RPMI7951 (cell line): ENCODE data around the gene MAPKAPK3. TPM values are rescaled to one million over a fixed set of nuclear protein-coding genes. Genes with fewer than 3 reads are reported as not detected.
A peak's percentile ranks its signal among the peaks of the same experiment; 100 is the strongest.

Experiments used
- DNase-seq: peaks from one replicate; pipeline ENCODE4 v3.0.0-alpha.2; 2012; ENCODE audit warnings: low read depth
- total RNA-seq: library from RNA; depleted of rRNA; stranded (reverse); fragments of >200 nt; shearing (Covaris generic); gene quantifications from 2 replicates; pipeline ENCODE4 v1.2.3, GENCODE V29; 2014

The MAPKAPK3 gene
- total RNA-seq, 1 experiment from 2014 or later, result 75.5 TPM

GRCh38 chr3:50626401-50626800 is 9.4 kb downstream of the MAPKAPK3 start:
- no peak for DNase-seq

- DNase-seq, result peak; percentile 96
These were observed 10.6 kb downstream of the MAPKAPK3 start for GRCh38 chr3:50627407-50628051.

GRCh38 chr3:50628601-50629000 is 11.7 kb downstream of the MAPKAPK3 start:
- DNase-seq, result no peak

- no peak for DNase-seq
These were observed 13.4 kb downstream of the MAPKAPK3 start for GRCh38 chr3:50630394-50630793.

- peak; percentile 79 for DNase-seq
These were observed 13.9 kb downstream of the MAPKAPK3 start for GRCh38 chr3:50630877-50631276.

- DNase-seq, result no peak
These were observed 15.5 kb downstream of the MAPKAPK3 start for GRCh38 chr3:50632450-50632849.

GRCh38 chr3:50633230-50633790 is 16.4 kb downstream of the MAPKAPK3 start:
- no peak for DNase-seq

DNA sequence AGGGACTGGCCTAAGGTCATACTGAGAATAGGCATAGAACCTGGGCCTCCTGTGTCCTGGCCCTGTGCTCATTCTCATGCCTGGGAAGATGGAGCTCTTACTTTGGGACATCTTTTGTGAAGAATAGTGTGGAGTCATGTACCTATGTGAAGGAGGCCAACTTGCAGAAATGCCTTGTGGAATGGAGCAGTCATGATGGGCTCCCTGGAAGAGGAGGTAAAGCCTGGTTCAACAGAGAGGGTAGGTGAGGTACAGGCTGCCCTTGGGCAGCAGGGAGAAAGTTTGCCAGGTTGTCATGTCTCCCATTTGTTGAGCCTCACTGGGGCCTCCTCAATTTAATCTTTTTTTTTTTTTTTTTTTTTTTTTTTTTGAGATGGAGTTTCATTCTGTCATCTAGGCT is 18.1 kb downstream of the MAPKAPK3 start:
- DNase-seq, result no peak

DNA sequence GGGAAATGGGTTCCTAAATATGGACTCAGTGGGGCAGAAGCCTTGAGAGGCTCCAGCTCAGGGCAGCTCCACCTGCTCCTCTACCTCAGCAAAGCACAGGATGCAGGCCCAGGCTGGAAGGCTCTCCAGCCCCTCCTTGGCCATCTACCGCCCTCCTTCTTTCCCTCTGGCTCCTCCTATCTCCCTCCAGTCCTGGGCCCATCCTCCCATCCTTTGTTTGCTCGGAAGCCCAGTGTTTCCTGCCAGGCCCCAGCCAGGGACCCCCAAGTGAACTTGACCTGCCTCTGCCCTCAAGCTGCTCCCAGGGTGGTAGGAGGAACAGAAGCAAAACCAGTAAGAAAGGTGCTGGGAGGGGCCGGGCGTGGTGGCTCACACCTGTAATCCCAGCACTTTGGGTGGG is 20.1 kb downstream of the MAPKAPK3 start:
- DNase-seq, result no peak

DNA sequence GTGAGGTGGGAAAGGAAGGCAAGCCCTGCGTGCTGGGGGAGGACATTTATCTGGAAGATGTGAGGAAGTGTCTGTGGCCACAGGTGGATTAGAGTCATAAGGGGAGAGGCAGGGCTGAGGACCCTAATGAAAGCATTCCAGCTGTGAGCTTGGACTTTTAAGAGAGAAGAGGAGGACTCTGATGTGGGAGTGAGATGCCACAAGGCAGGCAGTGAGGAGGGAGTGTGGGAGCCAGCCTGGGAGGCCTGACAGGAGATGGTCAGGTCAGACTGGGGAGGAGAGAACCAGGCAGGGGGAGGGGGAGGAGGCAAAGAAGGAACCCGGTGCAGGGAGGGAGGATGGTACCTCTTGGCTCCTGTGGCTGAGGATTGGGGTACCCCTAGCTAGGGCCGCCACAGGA is 21.0 kb downstream of the MAPKAPK3 start:
- no peak for DNase-seq

GRCh38 chr3:50639055-50639494 is 22.1 kb downstream of the MAPKAPK3 start:
- DNase-seq, result peak; percentile 71

DNA sequence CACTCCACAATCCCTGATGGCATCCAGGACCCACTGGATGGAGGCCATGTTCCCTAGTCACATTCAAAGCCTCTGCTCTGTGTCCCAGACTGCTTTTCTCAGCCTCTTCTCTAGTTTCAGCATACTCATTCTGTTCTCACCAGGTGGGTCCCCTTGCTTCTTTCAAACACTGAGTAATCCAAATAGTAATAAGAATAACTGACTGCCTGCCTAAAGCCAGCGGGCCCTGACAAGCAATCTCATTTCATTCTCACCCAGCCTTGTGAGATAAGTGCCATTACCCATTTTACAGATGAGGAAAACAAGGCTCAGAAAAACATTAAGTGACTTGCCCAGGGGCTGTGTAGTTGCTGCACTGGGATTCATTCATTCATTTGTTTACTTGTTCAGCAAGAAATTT is 25.4 kb downstream of the MAPKAPK3 start:
- no peak for DNase-seq

GRCh38 chr3:50644561-50644960 is 27.6 kb downstream of the MAPKAPK3 start:
- no peak for DNase-seq

GRCh38 chr3:50645378-50645777 is 28.4 kb downstream of the MAPKAPK3 start:
- no peak for DNase-seq

DNA sequence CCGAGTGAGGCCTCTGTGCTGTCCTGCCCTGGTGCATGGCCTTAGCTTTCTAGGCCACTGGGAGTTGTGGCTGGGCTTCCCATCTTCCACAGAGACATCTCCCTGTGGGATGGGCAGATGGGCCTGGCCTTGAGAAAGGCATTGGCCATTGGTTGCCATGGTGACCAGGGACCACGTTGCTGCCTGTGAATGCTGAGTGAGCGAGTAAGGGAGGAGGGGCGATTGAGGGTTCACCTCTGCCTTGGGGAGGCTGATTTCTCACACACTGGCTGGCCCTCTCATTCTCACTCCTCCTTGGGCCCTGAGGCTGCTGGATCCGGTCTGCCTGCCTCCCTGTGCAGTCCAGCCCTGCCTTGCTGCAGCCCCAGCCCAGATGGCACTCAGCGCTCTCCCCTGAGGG is 31.4 kb downstream of the MAPKAPK3 start:
- DNase-seq, result no peak

DNA sequence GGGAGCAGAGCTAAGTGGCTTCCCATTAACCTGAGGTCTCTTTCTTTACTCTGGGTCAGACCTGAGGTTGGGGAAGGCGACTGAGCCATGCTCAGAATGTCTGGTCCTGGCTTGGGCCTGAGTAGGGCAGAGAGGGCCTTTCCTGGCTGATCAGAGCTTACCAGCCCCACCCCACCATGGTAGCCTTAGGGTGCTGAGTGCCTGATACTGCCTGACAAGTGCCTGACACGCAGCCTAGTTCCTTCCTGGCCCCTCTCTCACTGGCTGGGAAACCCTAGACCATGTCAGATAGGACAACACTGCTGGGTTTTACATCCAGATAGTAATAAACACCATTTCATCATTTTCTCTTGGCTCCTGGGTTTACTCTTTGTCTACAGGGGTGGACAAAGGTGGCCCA is 32.0 kb downstream of the MAPKAPK3 start:
- DNase-seq, result no peak

DNA sequence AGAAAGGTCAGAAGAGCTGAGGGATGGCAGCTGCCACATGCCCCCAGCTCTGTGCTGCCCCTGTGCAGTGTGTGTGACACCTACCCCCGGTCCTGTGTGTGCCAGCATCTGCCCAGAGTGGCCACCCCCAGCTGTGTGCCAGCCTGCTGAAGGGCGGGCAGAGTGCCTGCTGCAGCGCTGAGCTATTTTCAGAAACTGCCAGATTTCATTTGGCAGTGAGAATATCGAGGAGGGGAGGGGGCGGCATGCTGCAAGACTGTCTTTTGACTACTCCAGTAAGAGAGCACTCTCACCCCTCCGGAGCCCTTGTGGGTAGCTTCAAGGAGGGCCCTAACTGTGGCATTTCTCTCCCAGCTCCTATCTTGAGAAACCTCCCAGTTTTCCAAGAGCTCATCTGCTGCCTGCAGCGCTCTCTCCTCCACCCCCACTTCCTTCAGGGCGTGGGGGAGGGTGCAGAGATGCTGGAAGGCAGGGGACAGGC is 32.5 kb downstream of the MAPKAPK3 start:
- DNase-seq, result no peak

DNA sequence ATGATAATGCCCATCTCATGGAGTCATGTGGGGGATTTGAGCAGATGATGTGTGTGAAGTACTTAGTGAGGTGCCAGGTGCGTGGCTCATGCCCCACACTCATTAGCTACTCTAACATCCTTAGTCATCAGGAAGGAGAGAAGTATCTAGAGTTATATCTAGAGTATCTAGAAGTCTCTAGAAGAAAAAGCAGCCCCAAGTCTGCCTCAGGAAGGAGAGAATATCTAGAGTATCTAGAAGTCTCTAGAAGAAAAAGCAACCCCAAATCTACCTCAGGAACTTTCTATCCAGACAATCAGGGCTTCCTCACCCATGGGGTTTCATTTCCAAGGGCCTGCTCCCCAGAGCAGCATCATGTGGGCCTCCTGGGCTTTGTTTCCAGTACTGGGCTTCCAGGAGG is 33.1 kb downstream of the MAPKAPK3 start:
- DNase-seq, result no peak

GRCh38 chr3:50651445-50651844 is 34.5 kb downstream of the MAPKAPK3 start:
- no peak for DNase-seq

DNA sequence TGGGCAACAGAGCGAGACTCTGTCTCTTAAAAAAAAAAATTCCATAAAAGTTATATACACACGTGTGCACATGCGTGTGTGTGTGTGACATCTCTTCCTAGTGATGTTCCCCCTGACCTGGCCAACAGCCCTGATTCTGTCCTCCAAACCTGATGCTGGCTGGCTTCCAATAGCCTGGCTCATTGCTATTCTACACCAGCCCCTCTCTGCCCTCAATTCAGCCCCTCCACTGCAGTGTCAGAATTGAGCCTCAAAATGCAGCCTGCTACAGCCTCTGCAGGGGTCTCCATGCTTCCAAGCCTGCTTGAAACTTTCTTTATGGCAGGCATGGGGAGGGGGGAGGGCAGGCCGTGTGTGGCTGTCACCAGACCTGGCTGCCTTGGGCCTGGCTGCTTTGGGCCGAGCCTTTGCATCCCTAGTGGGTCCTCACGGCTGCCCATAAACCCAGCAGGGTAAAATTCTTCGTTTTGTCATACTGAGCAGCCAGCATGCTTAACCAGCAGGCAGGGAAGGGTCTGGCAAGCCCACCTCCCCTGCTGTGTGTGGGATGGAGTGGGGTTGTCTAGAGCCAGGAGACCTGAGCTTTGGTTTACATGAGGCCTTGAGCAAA is 35.1 kb downstream of the MAPKAPK3 start:
- DNase-seq, result no peak

- peak; percentile 47 for DNase-seq
These were observed 35.8 kb downstream of the MAPKAPK3 start for GRCh38 chr3:50652709-50653108.

DNA sequence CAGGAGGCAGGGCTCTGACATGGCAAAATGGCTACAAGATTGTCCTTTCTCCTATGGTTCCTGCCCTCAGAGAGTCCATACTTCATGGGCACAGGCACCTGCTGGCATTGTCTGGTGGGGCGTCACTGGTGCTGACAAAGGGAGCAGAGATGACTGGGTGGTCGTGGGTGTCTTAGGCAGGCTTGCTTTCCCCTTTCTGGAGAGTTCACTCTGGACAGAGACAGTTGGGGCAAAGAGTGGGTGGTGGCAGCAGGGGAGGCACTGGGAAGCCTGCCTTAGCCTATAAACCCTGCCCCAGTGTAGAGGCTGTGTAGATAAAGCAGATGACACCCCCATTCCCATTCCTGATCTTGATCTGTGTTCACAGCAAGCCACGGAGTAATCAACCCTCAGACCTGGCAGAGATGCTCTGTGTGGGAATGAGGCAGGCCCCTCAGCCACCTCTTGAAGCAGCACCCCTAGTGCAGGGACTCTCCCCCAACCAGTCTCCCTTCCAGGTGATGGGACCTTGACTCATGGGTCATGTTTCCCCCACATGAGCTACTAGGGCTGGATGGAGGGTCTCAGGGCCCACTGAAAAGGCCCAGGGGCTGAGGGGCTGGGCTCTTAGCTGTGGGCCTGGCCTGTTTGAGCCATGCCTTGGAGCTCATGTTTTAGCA is 37.1 kb downstream of the MAPKAPK3 start:
- no peak for DNase-seq
